ENCODE data around the gene PPEF1.

- TF ChIP-seq POLR2A (IDR thresholded peaks at IDR 0.05) (no peak), CTCF (IDR thresholded peaks at IDR 0.05) (no peak), EP300 (IDR thresholded peaks at IDR 0.05) (no peak)
Observed at GRCh38 chrX:18761750-18762149, 54.3 kb downstream of the PPEF1 start.

Measured in ovary (tissue), 3 donors.